Measurements from ENCODE around the gene TRIO. TPM values are rescaled to one million over a fixed set of nuclear protein-coding genes. Genes with fewer than 3 reads are reported as not detected.

TRIO gene
- total and polyA plus RNA-seq, 10 of the 15 experiments (the other 5 are each of a cell fraction or from before 2014, with no cell fraction given): 5.1 to 96.4 (median 44.6) TPM

DNA sequence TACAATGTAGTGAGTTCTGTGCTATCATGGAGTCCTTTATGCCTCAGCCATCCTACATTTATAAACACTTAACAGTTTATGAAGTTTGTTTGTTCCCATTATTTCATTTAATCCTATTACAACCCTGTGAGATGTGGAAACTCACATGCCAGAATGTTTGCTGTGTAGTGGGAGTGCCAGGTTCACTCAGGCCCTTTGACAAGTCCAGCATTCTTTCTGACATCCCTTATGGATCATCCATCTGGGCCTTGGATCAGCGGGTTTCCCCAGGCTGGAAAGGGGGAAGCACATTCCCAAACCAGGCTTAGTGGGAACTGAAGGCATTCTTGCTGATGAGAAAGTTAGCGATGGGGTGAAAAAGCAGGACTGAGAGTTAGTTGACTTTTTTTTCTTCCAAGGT, 310.3 kb downstream of the TRIO start:
- Histone ChIP-seq H3K27me3 (replicated peaks in 1 of 2; ENCODE audit: control insufficient read depth in 2 of 2, insufficient read depth in 2 of 2, low read length in 1 of 2) (no peaks in the 10 kb centered on the region), H3K9me3 (replicated peaks; ENCODE audit: control insufficient read depth, insufficient read depth, low read length) (peaks cover 3% of the 10 kb centered on the region; the same call in 1 of the 3 replicates), H3K36me3 (ENCODE audit: control insufficient read depth in 2 of 2, insufficient read depth in 2 of 2, low read length in 1 of 2) (peaks cover 9 to 20% of the 10 kb centered on the region in 2 experiments), H4K20me1 (ENCODE audit: control insufficient read depth, insufficient read depth) (no peaks in the 10 kb centered on the region), H2AFZ (ENCODE audit: control insufficient read depth, low read depth, low read length) (no peak overlapping the region), H3K4me3 (no peak overlapping the region), H3K9ac (ENCODE audit: control insufficient read depth, insufficient read depth, low read length) (no peak overlapping the region), H3K79me2 (ENCODE audit: control insufficient read depth, insufficient read depth, low read length) (peaks cover 2% of the 10 kb centered on the region; the same call in 1 of the 2 replicates), H3K4me1 (ENCODE audit: control insufficient read depth, insufficient read depth, low read length) (peaks cover 16% of the 10 kb centered on the region), H3K27ac (ENCODE audit: control insufficient read depth, insufficient read depth) (no peak overlapping the region), H3K4me2 (ENCODE audit: control insufficient read depth, insufficient read depth) (no peak overlapping the region)
- in situ Hi-C loops (cut with MboI): no loop called here
- SMC1A ChIA-PET (ENCODE audit: uncharacterized antibody, unreplicated experiment): no interaction called here
- RAD21 ChIA-PET (ENCODE audit: unreplicated experiment): no interaction called here
- ATAC-seq (no peak), FAIRE-seq (no peak), DNase-seq (ENCODE audit: low read depth, low spot score) (no peak)
- WGBS (ENCODE audit: insufficient coverage, insufficient replicate concordance, low lambda C conversion rate, missing lambda C conversion rate): 100% methylated on average over 2 of the region's 2 CpGs
- no TSS peak for BruUV-seq (replicated peaks)
- intact Hi-C loops (cut with micrococcal nuclease; ENCODE audit: unreplicated experiment): no loop called here
- CTCF ChIA-PET: no interaction called here
- TF ChIP-seq, protein P1, sequence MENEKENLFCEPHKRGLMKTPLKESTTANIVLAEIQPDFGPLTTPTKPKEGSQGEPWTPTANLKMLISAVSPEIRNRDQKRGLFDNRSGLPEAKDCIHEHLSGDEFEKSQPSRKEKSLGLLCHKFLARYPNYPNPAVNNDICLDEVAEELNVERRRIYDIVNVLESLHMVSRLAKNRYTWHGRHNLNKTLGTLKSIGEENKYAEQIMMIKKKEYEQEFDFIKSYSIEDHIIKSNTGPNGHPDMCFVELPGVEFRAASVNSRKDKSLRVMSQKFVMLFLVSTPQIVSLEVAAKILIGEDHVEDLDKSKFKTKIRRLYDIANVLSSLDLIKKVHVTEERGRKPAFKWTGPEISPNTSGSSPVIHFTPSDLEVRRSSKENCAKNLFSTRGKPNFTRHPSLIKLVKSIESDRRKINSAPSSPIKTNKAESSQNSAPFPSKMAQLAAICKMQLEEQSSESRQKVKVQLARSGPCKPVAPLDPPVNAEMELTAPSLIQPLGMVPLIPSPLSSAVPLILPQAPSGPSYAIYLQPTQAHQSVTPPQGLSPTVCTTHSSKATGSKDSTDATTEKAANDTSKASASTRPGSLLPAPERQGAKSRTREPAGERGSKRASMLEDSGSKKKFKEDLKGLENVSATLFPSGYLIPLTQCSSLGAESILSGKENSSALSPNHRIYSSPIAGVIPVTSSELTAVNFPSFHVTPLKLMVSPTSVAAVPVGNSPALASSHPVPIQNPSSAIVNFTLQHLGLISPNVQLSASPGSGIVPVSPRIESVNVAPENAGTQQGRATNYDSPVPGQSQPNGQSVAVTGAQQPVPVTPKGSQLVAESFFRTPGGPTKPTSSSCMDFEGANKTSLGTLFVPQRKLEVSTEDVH (IDR thresholded peaks at IDR 0.05; ENCODE audit: low read depth, partially characterized antibody): no peak
- no peak for TF ChIP-seq RCOR1 (conservative IDR thresholded peaks at IDR 0.05; ENCODE audit: low read depth, low read length)
- TF ChIP-seq ZBED1 (IDR thresholded peaks at IDR 0.05; ENCODE audit: borderline replicate concordance): no peak
- TF ChIP-seq BMI1 (IDR thresholded peaks at IDR 0.05; ENCODE audit: borderline replicate concordance): no peak
- no peak for TF ChIP-seq CREM (IDR thresholded peaks at IDR 0.05; ENCODE audit: low read depth)
- TF ChIP-seq, protein P2, sequence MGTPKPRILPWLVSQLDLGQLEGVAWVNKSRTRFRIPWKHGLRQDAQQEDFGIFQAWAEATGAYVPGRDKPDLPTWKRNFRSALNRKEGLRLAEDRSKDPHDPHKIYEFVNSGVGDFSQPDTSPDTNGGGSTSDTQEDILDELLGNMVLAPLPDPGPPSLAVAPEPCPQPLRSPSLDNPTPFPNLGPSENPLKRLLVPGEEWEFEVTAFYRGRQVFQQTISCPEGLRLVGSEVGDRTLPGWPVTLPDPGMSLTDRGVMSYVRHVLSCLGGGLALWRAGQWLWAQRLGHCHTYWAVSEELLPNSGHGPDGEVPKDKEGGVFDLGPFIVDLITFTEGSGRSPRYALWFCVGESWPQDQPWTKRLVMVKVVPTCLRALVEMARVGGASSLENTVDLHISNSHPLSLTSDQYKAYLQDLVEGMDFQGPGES (IDR thresholded peaks at IDR 0.05): no peak
- TF ChIP-seq, protein P3, sequence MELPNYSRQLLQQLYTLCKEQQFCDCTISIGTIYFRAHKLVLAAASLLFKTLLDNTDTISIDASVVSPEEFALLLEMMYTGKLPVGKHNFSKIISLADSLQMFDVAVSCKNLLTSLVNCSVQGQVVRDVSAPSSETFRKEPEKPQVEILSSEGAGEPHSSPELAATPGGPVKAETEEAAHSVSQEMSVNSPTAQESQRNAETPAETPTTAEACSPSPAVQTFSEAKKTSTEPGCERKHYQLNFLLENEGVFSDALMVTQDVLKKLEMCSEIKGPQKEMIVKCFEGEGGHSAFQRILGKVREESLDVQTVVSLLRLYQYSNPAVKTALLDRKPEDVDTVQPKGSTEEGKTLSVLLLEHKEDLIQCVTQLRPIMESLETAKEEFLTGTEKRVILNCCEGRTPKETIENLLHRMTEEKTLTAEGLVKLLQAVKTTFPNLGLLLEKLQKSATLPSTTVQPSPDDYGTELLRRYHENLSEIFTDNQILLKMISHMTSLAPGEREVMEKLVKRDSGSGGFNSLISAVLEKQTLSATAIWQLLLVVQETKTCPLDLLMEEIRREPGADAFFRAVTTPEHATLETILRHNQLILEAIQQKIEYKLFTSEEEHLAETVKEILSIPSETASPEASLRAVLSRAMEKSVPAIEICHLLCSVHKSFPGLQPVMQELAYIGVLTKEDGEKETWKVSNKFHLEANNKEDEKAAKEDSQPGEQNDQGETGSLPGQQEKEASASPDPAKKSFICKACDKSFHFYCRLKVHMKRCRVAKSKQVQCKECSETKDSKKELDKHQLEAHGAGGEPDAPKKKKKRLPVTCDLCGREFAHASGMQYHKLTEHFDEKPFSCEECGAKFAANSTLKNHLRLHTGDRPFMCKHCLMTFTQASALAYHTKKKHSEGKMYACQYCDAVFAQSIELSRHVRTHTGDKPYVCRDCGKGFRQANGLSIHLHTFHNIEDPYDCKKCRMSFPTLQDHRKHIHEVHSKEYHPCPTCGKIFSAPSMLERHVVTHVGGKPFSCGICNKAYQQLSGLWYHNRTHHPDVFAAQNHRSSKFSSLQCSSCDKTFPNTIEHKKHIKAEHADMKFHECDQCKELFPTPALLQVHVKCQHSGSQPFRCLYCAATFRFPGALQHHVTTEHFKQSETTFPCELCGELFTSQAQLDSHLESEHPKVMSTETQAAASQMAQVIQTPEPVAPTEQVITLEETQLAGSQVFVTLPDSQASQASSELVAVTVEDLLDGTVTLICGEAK (IDR thresholded peaks at IDR 0.05; ENCODE audit: borderline replicate concordance): no peak
- POLR2A ChIA-PET: no interaction called here
